Trophoblast cell (in vitro differentiated cells and primary cell): ENCODE data around the gene TP53AIP1.

Experiments used
- DNase-seq, 2 donors: peaks; one replicate each; pipeline ENCODE4 v3.0.0-alpha.2; 2016
- H2AFZ ChIP-seq: 2 replicates; pipeline ENCODE4 v1.6.1; 2013; ENCODE audit warnings: low read length, moderate library complexity, mild to moderate bottlenecking; ENCODE audit not compliant: insufficient read depth, poor library complexity
- H2AK5ac ChIP-seq: 2 replicates; pipeline ENCODE4 v1.6.1; 2013; ENCODE audit warnings: mild to moderate bottlenecking, low read length
- H2BK120ac ChIP-seq: 2 replicates; pipeline ENCODE4 v1.6.1; 2013; ENCODE audit warnings: low read length, mild to moderate bottlenecking, moderate library complexity; ENCODE audit not compliant: insufficient read depth, poor library complexity
- H2BK12ac ChIP-seq: 2 replicates; pipeline ENCODE4 v1.6.1; 2013; ENCODE audit warnings: mild to moderate bottlenecking, low read length, moderate library complexity
- H2BK5ac ChIP-seq: 2 replicates; pipeline ENCODE4 v1.6.1; 2013; ENCODE audit warnings: low read length, low read depth, moderate library complexity, mild to moderate bottlenecking; ENCODE audit not compliant: poor library complexity
- H3K14ac ChIP-seq: 2 replicates; pipeline ENCODE4 v1.6.1; 2013; ENCODE audit warnings: mild to moderate bottlenecking, low read length
- H3K18ac ChIP-seq: 2 replicates; pipeline ENCODE4 v1.6.1; 2013; ENCODE audit warnings: mild to moderate bottlenecking, low read length
- H3K23ac ChIP-seq: 2 replicates; pipeline ENCODE4 v1.6.1; 2013; ENCODE audit warnings: low read length
- H3K27ac ChIP-seq: 2 replicates; pipeline ENCODE4 v1.5.1; 2013; ENCODE audit warnings: low read depth, mild to moderate bottlenecking, inconsistent platforms, low read length, moderate library complexity
- H3K27me3 ChIP-seq: 2 replicates; pipeline ENCODE4 v1.6.1; 2013; ENCODE audit warnings: inconsistent platforms, mild to moderate bottlenecking, low read length, moderate library complexity; ENCODE audit not compliant: insufficient read depth
- H3K36me3 ChIP-seq, 2 experiments: 1 replicate in 1 of 2; 2 replicates in 1 of 2; pipeline ENCODE4 v1.6.1; 2013; ENCODE audit warnings: low read length in 2 of 2, mild to moderate bottlenecking in 2 of 2, moderate library complexity in 1 of 2; ENCODE audit not compliant: insufficient read depth in 2 of 2, control insufficient read depth in 1 of 2
- H3K4ac ChIP-seq: 2 replicates; pipeline ENCODE4 v1.6.1; 2013; ENCODE audit warnings: low read depth, mild to moderate bottlenecking, low read length, moderate library complexity
- H3K4me1 ChIP-seq, 2 experiments: 1 replicate in 1 of 2; 2 replicates in 1 of 2; pipeline ENCODE4 v1.6.1; 2013; ENCODE audit warnings: low read length in 2 of 2, mild to moderate bottlenecking in 2 of 2, moderate library complexity in 1 of 2; ENCODE audit not compliant: insufficient read depth in 2 of 2, control insufficient read depth in 1 of 2
- H3K4me2 ChIP-seq: 2 replicates; pipeline ENCODE4 v1.6.1; 2013; ENCODE audit warnings: inconsistent platforms, mild to moderate bottlenecking, low read length, moderate library complexity
- H3K4me3 ChIP-seq: 2 replicates; pipeline ENCODE4 v1.5.1; 2013; ENCODE audit warnings: mild to moderate bottlenecking, low read depth, low read length, inconsistent platforms
- H3K79me1 ChIP-seq: one replicate; pipeline ENCODE4 v1.6.1; 2013; ENCODE audit warnings: low read length
- H3K79me2 ChIP-seq: 2 replicates; pipeline ENCODE4 v1.6.1; 2013; ENCODE audit warnings: low read length, mild to moderate bottlenecking; ENCODE audit not compliant: control insufficient read depth, insufficient read depth, poor library complexity
- H3K9ac ChIP-seq: 2 replicates; pipeline ENCODE4 v1.6.1; 2013; ENCODE audit warnings: mild to moderate bottlenecking, low read length
- H3K9me3 ChIP-seq: 2 replicates; pipeline ENCODE4 v1.6.1; 2013; ENCODE audit warnings: low read depth, mild to moderate bottlenecking, control low read depth, inconsistent platforms, low read length; ENCODE audit not compliant: insufficient read depth
- H4K12ac ChIP-seq: 2 replicates; pipeline ENCODE4 v1.6.1; 2013; ENCODE audit warnings: low read depth, mild to moderate bottlenecking, low read length, moderate library complexity
- H4K8ac ChIP-seq: 2 replicates; pipeline ENCODE4 v1.6.1; 2013; ENCODE audit warnings: low read depth, mild to moderate bottlenecking, low read length, moderate library complexity
- H4K91ac ChIP-seq: one replicate; pipeline ENCODE4 v1.6.1; 2013; ENCODE audit warnings: low read depth, mild to moderate bottlenecking, low read length, moderate library complexity
- WGBS: extraction: QIAGEN DNeasy Blood & Tissue Kit; methylation state at CpG from one replicate; pipeline ENCODE4 v1.1.7; 2013; ENCODE audit warnings: missing lambda C conversion rate; ENCODE audit not compliant: insufficient read length, insufficient coverage; ENCODE audit errors: extremely low coverage; 5-methylcytosine and 5-hydroxymethylcytosine counted together

TP53AIP1 gene

DNA sequence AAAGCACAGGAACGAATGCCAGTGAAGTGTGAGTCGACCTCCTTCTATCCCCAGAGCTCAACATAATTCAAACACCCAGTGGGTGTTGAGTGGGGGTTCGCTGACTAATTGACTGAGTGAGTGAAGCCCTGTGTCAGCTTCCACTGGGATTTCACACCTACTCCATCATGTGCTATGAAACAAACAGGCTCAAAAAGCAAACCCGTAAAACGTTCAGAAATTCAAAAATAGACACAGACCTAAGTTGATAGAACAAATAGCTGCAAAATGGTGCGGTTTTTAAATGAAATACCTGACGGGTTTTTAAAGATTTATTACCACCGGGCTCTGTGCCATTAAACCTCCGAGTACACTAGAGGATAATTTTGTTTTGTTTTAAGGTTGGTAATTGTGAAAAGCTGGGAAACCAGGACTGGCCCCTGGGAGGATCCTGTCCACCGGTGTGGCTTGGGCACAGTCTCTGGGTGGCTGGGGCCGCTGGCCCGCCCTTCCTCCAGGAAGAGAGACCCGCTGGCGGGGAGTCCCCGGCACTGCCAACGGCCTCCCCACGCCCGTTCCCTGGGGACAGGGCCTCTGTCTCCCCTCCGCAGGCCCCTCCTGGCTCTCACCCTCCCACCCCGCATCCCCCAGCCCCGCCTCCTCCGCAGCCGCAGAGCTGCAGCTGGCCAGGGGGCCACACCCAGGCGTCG is 37.9 kb downstream of the TP53AIP1 start:
- Histone ChIP-seq H2BK12ac (no peak overlapping the region), H3K4me3 (no peak overlapping the region), H3K4ac (no peak overlapping the region), H3K23ac (no peak overlapping the region), H3K27ac (no peak overlapping the region), H3K36me3 (no peaks in the 10 kb centered on the region), H2AK5ac (no peak overlapping the region), H2BK120ac (no peak overlapping the region), H2AFZ (no peak overlapping the region), H3K79me1 (no peaks in the 10 kb centered on the region), H4K12ac (no peak overlapping the region), H4K8ac (no peak overlapping the region), H3K27me3 (peaks cover 51% of the 10 kb centered on the region), H3K4me2 (peak overlapping the region; percentile 54), H3K14ac (no peak overlapping the region), H2BK5ac (no peak overlapping the region), H4K91ac (no peak overlapping the region), H3K9ac (no peak overlapping the region), H3K4me1 (peaks cover 6 to 14% of the 10 kb centered on the region in 2 experiments), H3K9me3 (peaks cover 2% of the 10 kb centered on the region), H3K79me2 (no peaks in the 10 kb centered on the region), H3K18ac (no peak overlapping the region)
- peak in 1 of 2 donors; percentile 17 for DNase-seq
- WGBS = no CpG with 5 or more reads among the region's 25 CpGs

- Histone ChIP-seq H3K27ac (no peak overlapping the region), H4K91ac (no peak overlapping the region), H4K12ac (no peak overlapping the region), H3K9ac (no peak overlapping the region), H3K4ac (no peak overlapping the region), H3K79me1 (no peaks in the 10 kb centered on the region), H3K4me2 (no peak overlapping the region), H3K36me3 (no peaks in the 10 kb centered on the region), H2AK5ac (no peak overlapping the region), H2BK120ac (no peak overlapping the region), H3K27me3 (peaks cover 51% of the 10 kb centered on the region), H2BK12ac (no peak overlapping the region), H3K14ac (no peak overlapping the region), H3K9me3 (peaks cover 2% of the 10 kb centered on the region), H3K18ac (no peak overlapping the region), H3K4me1 (peaks cover 6 to 14% of the 10 kb centered on the region in 2 experiments), H3K79me2 (no peaks in the 10 kb centered on the region), H3K23ac (no peak overlapping the region), H2AFZ (no peak overlapping the region), H3K4me3 (no peak overlapping the region), H2BK5ac (no peak overlapping the region), H4K8ac (no peak overlapping the region)
- DNase-seq = no peak
- no CpG with 5 or more reads among the region's 14 CpGs for WGBS
These were observed 38.4 kb downstream of the TP53AIP1 start for GRCh38 chr11:128904303-128904655.

DNA sequence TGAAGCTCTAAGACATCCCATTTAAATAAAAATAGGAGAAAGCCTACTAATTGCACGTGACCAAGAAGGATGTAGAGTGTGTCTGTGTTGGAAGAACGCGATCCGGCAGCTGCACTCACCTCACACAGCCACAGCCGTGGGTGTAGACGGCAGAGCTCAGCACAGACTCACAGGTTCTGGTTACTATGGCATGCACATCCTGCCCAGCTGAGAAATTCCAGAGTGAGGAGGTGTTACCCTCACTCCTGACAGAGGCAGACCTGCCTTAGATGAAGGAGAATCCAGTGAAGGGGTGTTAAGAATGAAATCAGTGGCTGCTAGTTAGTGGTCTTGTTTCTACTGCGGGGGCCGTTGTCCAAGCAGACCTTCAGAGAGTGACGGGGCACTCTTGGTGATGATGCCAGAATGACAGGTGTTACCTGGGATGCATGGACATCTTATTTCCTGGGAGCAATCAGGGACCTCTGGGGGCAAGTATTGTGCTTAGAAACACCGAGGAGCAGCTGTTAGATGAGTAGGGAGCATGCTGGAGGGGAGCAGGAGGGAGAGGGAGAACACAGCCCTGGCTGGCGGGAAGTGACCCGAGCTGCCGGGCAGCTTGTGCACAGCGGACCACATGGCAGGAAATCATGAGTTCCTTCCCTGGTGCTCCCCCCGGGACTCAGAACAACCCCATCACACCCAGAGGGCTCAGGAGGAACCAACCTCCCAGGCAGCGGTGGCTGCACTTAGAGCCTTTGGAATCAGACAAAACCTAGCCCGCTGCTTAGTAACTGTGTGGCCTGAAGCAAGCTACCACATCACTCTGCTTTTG is 39.2 kb downstream of the TP53AIP1 start:
- H3K14ac ChIP-seq = no peak overlapping the region
- H4K12ac ChIP-seq = no peak overlapping the region
- H3K4me2 ChIP-seq = peak overlapping the region; percentile 3
- H4K8ac ChIP-seq = no peak overlapping the region
- H3K4me3 ChIP-seq = no peak overlapping the region
- H3K9me3 ChIP-seq = peaks cover 2% of the 10 kb centered on the region
- no peaks in the 10 kb centered on the region for H3K79me1 ChIP-seq
- H2BK120ac ChIP-seq = no peak overlapping the region
- H3K23ac ChIP-seq = no peak overlapping the region
- H3K36me3 ChIP-seq = no peaks in the 10 kb centered on the region
- H3K4me1 ChIP-seq = peaks cover 6 to 14% of the 10 kb centered on the region in 2 experiments
- no peak overlapping the region for H3K9ac ChIP-seq
- H3K27ac ChIP-seq = no peak overlapping the region
- H2BK5ac ChIP-seq = no peak overlapping the region
- H2AK5ac ChIP-seq = no peak overlapping the region
- no peak overlapping the region for H2AFZ ChIP-seq
- DNase-seq = peak in 1 of 2 donors; percentile 28
- H2BK12ac ChIP-seq = no peak overlapping the region
- no peak overlapping the region for H4K91ac ChIP-seq
- WGBS = no CpG with 5 or more reads among the region's 17 CpGs
- H3K18ac ChIP-seq = no peak overlapping the region
- no peaks in the 10 kb centered on the region for H3K79me2 ChIP-seq
- H3K27me3 ChIP-seq = peaks cover 51% of the 10 kb centered on the region
- H3K4ac ChIP-seq = no peak overlapping the region

GRCh38 chr11:128902515-128903066 is 40.1 kb downstream of the TP53AIP1 start:
- Histone ChIP-seq H4K91ac (no peak overlapping the region), H3K4ac (no peak overlapping the region), H3K79me1 (no peaks in the 10 kb centered on the region), H2AK5ac (no peak overlapping the region), H2BK5ac (no peak overlapping the region), H3K79me2 (no peaks in the 10 kb centered on the region), H2BK120ac (no peak overlapping the region), H3K27me3 (peaks cover 51% of the 10 kb centered on the region), H3K4me3 (no peak overlapping the region), H3K4me2 (no peak overlapping the region), H4K12ac (no peak overlapping the region), H3K27ac (no peak overlapping the region), H2AFZ (no peak overlapping the region), H3K14ac (no peak overlapping the region), H3K23ac (no peak overlapping the region), H3K18ac (no peak overlapping the region), H3K9me3 (peaks cover 2% of the 10 kb centered on the region), H3K4me1 (peaks cover 6 to 14% of the 10 kb centered on the region in 2 experiments), H3K36me3 (no peaks in the 10 kb centered on the region), H3K9ac (no peak overlapping the region), H4K8ac (no peak overlapping the region), H2BK12ac (no peak overlapping the region)
- peak; percentile 40 to 61 for DNase-seq
- WGBS = no CpG with 5 or more reads among the region's 10 CpGs
